ENCODE data around the gene CYP4F3.
"Not testable (repeated sequence)": the region's sequence is repeated elsewhere in the genome, so short reads cannot be mapped to it uniquely, and the experiment has no call there.

The CYP4F3 gene

GRCh38 chr19:15666883-15667282 is 26.2 kb downstream of the CYP4F3 start:
- FAIRE-seq (no peak), DNase-seq (ENCODE audit: low spot score) (no peak)

- no peak for FAIRE-seq
Observed at GRCh38 chr19:15669440-15669839, 28.7 kb downstream of the CYP4F3 start.

GRCh38 chr19:15669891-15670290 is 29.2 kb downstream of the CYP4F3 start:
- DNase-seq (ENCODE audit: low spot score) (no peak), FAIRE-seq (no peak)

More at GRCh38 chr19:15669440-15669839, 28.7 kb downstream of the CYP4F3 start:
- no peak for DNase-seq (ENCODE audit: low spot score)

- DNase-seq (ENCODE audit: low spot score) = no peak
- FAIRE-seq = no peak
Observed at GRCh38 chr19:15671237-15671821, 30.6 kb downstream of the CYP4F3 start.

GRCh38 chr19:15671891-15672579 is 31.3 kb downstream of the CYP4F3 start:
- no peak for DNase-seq (ENCODE audit: low spot score)
- FAIRE-seq = no peak

- FAIRE-seq (no peak), DNase-seq (ENCODE audit: low spot score) (peak; percentile 14)
Observed at GRCh38 chr19:15672580-15673175, 32.0 kb downstream of the CYP4F3 start, which contains the start of gene CYP4F12. TSS of gene CYP4F12 (plus strand) at chr19:15673087. CDS start at chr19:15673530, 443 bp downstream.

- DNase-seq (ENCODE audit: low spot score) = no peak
- no peak for FAIRE-seq
Observed at GRCh38 chr19:15673176-15673654, 32.5 kb downstream of the CYP4F3 start.

- FAIRE-seq = no peak
Observed at GRCh38 chr19:15675560-15675959, 34.9 kb downstream of the CYP4F3 start.

GRCh38 chr19:15679089-15679488 is 38.4 kb downstream of the CYP4F3 start:
- DNase-seq (ENCODE audit: low spot score) (no peak), FAIRE-seq (no peak)

More at GRCh38 chr19:15675560-15675959, 34.9 kb downstream of the CYP4F3 start:
- DNase-seq (ENCODE audit: low spot score) = no peak

- FAIRE-seq; DNase-seq (ENCODE audit: low spot score): not testable (repeated sequence)
Observed at GRCh38 chr19:15679865-15680264, 39.2 kb downstream of the CYP4F3 start.

- DNase-seq (ENCODE audit: low spot score) (no peak), FAIRE-seq (no peak)
Observed at GRCh38 chr19:15680478-15681322, 40.0 kb downstream of the CYP4F3 start.

GRCh38 chr19:15683411-15683810 is 42.7 kb downstream of the CYP4F3 start:
- FAIRE-seq = no peak
- DNase-seq (ENCODE audit: low spot score) = no peak

GRCh38 chr19:15684828-15685227 is 44.1 kb downstream of the CYP4F3 start:
- FAIRE-seq = no peak
- DNase-seq (ENCODE audit: low spot score) = no peak

GRCh38 chr19:15696654-15697194 is 56.0 kb downstream of the CYP4F3 start:
- DNase-seq (ENCODE audit: low spot score) (peak; percentile 27), FAIRE-seq (no peak)

GRCh38 chr19:15701757-15702533 is 61.2 kb downstream of the CYP4F3 start:
- no peak for DNase-seq (ENCODE audit: low spot score)
- FAIRE-seq = no peak

GRCh38 chr19:15702534-15702930 is 61.8 kb downstream of the CYP4F3 start:
- FAIRE-seq (no peak), DNase-seq (ENCODE audit: low spot score) (peak; percentile 16)

Data from urothelium cell line (cell line).